SU-DHL-6 (cell line): Measurements from ENCODE around the gene TOMM40.

Experiments
- EZH2phosphoT487 ChIP-seq: fragments of 200-600 bp; sonication (generic), shearing (Covaris generic); conservative IDR thresholded peaks from 2 replicates; pipeline ENCODE4 v1.6.1; 2018; ENCODE audit warnings: mild to moderate bottlenecking, antibody characterized with exemption, low read length, moderate library complexity, mixed read lengths
- TF ChIP-seq, protein P1 (sequence below): fragments of 200-600 bp; sonication (generic); IDR thresholded peaks from one replicate; pipeline ENCODE4 v1.5.1; 2017; ENCODE audit warnings: antibody characterized with exemption, mild to moderate bottlenecking, low read length, moderate library complexity; ENCODE audit not compliant: insufficient read depth, poor library complexity, severe bottlenecking

DNA sequence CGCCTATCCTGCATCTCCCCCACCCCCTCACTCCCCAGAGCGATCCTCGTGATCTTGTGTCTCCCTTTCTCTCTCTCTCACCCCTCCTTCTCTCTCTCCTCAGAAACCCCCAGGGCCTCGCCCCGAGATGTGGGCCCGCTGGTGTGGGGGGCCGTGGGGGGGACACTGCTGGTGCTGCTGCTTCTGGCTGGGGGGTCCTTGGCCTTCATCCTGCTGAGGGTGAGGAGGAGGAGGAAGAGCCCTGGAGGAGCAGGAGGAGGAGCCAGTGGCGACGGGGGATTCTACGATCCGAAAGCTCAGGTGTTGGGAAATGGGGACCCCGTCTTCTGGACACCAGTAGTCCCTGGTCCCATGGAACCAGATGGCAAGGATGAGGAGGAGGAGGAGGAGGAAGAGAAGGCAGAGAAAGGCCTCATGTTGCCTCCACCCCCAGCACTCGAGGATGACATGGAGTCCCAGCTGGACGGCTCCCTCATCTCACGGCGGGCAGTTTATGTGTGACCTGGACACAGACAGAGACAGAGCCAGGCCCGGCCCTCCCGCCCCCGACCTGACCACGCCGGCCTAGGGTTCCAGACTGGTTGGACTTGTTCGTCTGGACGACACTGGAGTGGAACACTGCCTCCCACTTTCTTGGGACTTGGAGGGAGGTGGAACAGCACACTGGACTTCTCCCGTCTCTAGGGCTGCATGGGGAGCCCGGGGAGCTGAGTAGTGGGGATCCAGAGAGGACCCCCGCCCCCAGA is 12.8 kb upstream of the TOMM40 start:
- TF ChIP-seq, protein P1, sequence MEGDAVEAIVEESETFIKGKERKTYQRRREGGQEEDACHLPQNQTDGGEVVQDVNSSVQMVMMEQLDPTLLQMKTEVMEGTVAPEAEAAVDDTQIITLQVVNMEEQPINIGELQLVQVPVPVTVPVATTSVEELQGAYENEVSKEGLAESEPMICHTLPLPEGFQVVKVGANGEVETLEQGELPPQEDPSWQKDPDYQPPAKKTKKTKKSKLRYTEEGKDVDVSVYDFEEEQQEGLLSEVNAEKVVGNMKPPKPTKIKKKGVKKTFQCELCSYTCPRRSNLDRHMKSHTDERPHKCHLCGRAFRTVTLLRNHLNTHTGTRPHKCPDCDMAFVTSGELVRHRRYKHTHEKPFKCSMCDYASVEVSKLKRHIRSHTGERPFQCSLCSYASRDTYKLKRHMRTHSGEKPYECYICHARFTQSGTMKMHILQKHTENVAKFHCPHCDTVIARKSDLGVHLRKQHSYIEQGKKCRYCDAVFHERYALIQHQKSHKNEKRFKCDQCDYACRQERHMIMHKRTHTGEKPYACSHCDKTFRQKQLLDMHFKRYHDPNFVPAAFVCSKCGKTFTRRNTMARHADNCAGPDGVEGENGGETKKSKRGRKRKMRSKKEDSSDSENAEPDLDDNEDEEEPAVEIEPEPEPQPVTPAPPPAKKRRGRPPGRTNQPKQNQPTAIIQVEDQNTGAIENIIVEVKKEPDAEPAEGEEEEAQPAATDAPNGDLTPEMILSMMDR: no peak
- no peak for TF ChIP-seq EZH2phosphoT487
